Adrenal gland (tissue), 12 donors: ENCODE data around the gene SP140. TPM values are rescaled to one million over a fixed set of nuclear protein-coding genes. Genes with fewer than 3 reads are reported as not detected.

ENCODE experiments used
- DNase-seq, 7 donors: peaks; one replicate each; pipeline ENCODE4 v3.0.0-alpha.2; 2019 to 2020
- H3K27ac ChIP-seq, 5 donors: fragments of 200-600 bp; sonication (generic) in 4 of 5; 1 replicate in 3 of 5; 2 replicates in 2 of 5; pipeline versions ENCODE4 v1.5.1 to v1.8.0; 2016 to 2020; ENCODE audit warnings: mild to moderate bottlenecking in 1 of 5
- H3K27me3 ChIP-seq: fragments of 200-600 bp; 2 replicates; pipeline ENCODE4 v1.8.0; 2021
- H3K36me3 ChIP-seq, 2 donors: fragments of 200-600 bp; replicated peaks in 1 of 2; 1 replicate in 1 of 2; 2 replicates in 1 of 2; pipeline versions ENCODE4 v1.5.1 to v1.8.0; 2018 to 2022
- H3K4me1 ChIP-seq, 2 donors: fragments of 200-600 bp; replicated peaks in 1 of 2; 1 replicate in 1 of 2; 2 replicates in 1 of 2; pipeline versions ENCODE4 v1.5.1 to v1.8.0; 2018 to 2021
- H3K4me3 ChIP-seq, 4 donors: fragments of 200-600 bp; sonication (generic) in 3 of 4; one replicate each; pipeline ENCODE4 v1.5.1; 2016 to 2018
- H3K9me3 ChIP-seq, 3 donors: fragments of 200-600 bp; sonication (generic) in 1 of 3; replicated peaks in 1 of 3; 1 replicate in 2 of 3; 2 replicates in 1 of 3; pipeline versions ENCODE4 v1.5.1 to v1.8.0; 2016 to 2021
- POLR2A ChIP-seq, 2 donors: fragments of 450-650 bp; IDR thresholded peaks; one replicate each; pipeline ENCODE4 v1.6.1; 2017; ENCODE audit warnings: antibody characterized with exemption in 2 of 2, mild to moderate bottlenecking in 2 of 2, moderate library complexity in 1 of 2
- WGBS, 4 donors: extraction: QIAGEN DNeasy Blood & Tissue Kit in 2 of 4; methylation state at CpG; one replicate each; pipeline versions ENCODE4 v1.1.5 to v1.1.7; 2013 to 2017; 5-methylcytosine and 5-hydroxymethylcytosine counted together
- intact Hi-C, 2 donors: fragments of 100-400 bp; cut with DNase I; formaldehyde crosslinking; loops; one replicate each; pipeline versions ENCODE4 v1.14.1 to v1.15.0; 2022 to 2023
- polyA plus RNA-seq, 3 donors: library from polyadenylated mRNA; stranded (reverse); fragments of 200-250 nt in 2 of 3; fragments of 350-450 nt in 1 of 3; fragmentation: Illumina TruSeq in 1 of 3; extraction: RNeasy Lipid Tissue Mini Kit (QIAGEN cat#74804) in 1 of 3; gene quantifications; one replicate each; pipeline ENCODE4 v1.2.3, GENCODE V29; 2013 to 2014
- total RNA-seq, 9 donors: library from RNA; depleted of rRNA in 4 of 9; stranded (reverse); fragments of >200 nt in 4 of 9; fragments of 120-200 nt in 1 of 9; fragmentation: NEBNext Ultra II Directional in 1 of 9; extraction: Animal tissue kit (Norgen Biotek cat#: 25700) in 1 of 9; gene quantifications; one replicate each; pipeline versions ENCODE4 v1.1.0 to v1.2.4, GENCODE V29; 2013 to 2023
- TF ChIP-seq, protein P1 (sequence below), 6 experiments: fragments of 450-650 bp in 4 of 6; fragments of 200-600 bp in 2 of 6; sonication (generic) in 1 of 6; IDR thresholded peaks; 1 replicate in 5 of 6; 2 replicates in 1 of 6; pipeline versions ENCODE4 v1.5.1 to v1.8.0; 2016 to 2021; ENCODE audit warnings: antibody characterized with exemption in 6 of 6, mild to moderate bottlenecking in 2 of 6, moderate library complexity in 1 of 6
- donor health status: healthy with polysubstance abuse.
- donor health status: Bipolar disorder and iron deficiency.
- donor health status: DM: yes; HTN: yes; CAD: no.
- donor health status: DM: no; HTN: no; CAD: no.
- donor health status: DM: no; HTN: no; CAD: no.
- donor health status: DM: yes; HTN: yes; CAD: no.

Gene SP140
- total and polyA plus RNA-seq, 12 donors: 0.06 to 2.8 (median 1.7) TPM

- H3K4me1 ChIP-seq: peaks cover 6 to 21% of the 10 kb centered on the region in 2 donors
- no peak overlapping the region for H3K4me3 ChIP-seq
- 89 to 100% (median 91%) methylated on average over 1 of the region's 1 CpG for WGBS, 4 donors
- TF ChIP-seq, protein P1, sequence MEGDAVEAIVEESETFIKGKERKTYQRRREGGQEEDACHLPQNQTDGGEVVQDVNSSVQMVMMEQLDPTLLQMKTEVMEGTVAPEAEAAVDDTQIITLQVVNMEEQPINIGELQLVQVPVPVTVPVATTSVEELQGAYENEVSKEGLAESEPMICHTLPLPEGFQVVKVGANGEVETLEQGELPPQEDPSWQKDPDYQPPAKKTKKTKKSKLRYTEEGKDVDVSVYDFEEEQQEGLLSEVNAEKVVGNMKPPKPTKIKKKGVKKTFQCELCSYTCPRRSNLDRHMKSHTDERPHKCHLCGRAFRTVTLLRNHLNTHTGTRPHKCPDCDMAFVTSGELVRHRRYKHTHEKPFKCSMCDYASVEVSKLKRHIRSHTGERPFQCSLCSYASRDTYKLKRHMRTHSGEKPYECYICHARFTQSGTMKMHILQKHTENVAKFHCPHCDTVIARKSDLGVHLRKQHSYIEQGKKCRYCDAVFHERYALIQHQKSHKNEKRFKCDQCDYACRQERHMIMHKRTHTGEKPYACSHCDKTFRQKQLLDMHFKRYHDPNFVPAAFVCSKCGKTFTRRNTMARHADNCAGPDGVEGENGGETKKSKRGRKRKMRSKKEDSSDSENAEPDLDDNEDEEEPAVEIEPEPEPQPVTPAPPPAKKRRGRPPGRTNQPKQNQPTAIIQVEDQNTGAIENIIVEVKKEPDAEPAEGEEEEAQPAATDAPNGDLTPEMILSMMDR (IDR thresholded peaks at IDR 0.05): no peak
- TF ChIP-seq POLR2A (IDR thresholded peaks at IDR 0.05): no peak
- no peak overlapping the region for H3K27ac ChIP-seq
- H3K27me3 ChIP-seq: no peaks in the 10 kb centered on the region
- peaks cover 0 to 51% of the 10 kb centered on the region in 2 donors for H3K36me3 ChIP-seq
- intact Hi-C loops: no loop called here
- H3K9me3 ChIP-seq: no peaks in the 10 kb centered on the region
- no peak for DNase-seq
These were observed 9.0 kb upstream of the SP140 start for GRCh38 chr2:230216489-230216888.

DNA sequence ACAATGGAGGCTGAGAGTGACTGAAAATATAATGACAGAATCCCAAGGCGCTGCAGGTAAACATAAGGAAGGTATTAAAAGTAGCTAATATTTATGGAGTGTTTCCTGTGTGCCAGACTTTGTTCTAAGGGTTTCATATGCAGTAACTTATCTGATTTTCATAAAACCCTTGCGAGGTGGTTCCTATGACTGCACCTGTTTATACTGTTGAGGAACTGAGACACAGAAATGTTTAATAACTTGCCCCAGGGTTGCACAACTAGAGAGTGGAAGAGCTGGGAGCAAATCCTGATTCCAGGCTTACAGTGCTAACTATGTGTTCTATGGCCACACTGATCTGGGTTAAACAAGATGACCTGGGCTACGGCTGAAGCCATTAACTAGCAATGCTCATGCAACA, 8.1 kb upstream of the SP140 start:
- Histone ChIP-seq H3K4me3 (no peak overlapping the region), H3K36me3 (peaks cover 0 to 42% of the 10 kb centered on the region in 2 donors), H3K27ac (no peak overlapping the region), H3K9me3 (no peaks in the 10 kb centered on the region), H3K4me1 (peaks cover 6 to 21% of the 10 kb centered on the region in 2 donors), H3K27me3 (no peaks in the 10 kb centered on the region)
- no peak for TF ChIP-seq POLR2A (IDR thresholded peaks at IDR 0.05)
- TF ChIP-seq, protein P1 (IDR thresholded peaks at IDR 0.05): no peak
- WGBS, 4 donors: 85 to 93% (median 91%) methylated on average over 3 of the region's 3 CpGs
- intact Hi-C loops: no loop called here
- DNase-seq: no peak

DNA sequence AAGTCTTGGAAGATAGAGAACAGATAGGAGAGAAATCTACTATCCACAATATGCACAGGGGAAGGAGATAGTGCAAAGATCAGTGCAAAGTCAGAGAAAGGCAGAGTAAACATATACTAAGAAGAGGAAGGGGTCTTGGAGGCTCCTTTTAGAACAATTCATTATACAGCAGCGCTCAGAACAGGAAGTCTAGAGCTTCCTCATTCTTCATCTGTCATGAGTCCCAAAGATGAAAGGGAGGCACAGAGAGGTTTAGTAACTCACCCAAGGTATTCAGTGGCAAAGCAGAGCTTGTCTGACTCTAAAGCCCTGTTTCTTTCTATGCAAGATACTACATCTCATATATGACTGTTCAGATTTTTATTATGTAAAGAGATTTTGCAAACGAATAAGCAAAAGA, 7.1 kb upstream of the SP140 start:
- no peak for DNase-seq
- TF ChIP-seq, protein P1 (IDR thresholded peaks at IDR 0.05): no peak
- TF ChIP-seq POLR2A (IDR thresholded peaks at IDR 0.05): no peak
- Histone ChIP-seq H3K4me3 (peak overlapping the region in 1 of 4 donors; percentile 93), H3K4me1 (peaks cover 6 to 21% of the 10 kb centered on the region in 2 donors), H3K27me3 (no peaks in the 10 kb centered on the region), H3K27ac (no peak overlapping the region), H3K9me3 (no peaks in the 10 kb centered on the region), H3K36me3 (peaks cover 0 to 33% of the 10 kb centered on the region in 2 donors)
- WGBS, 4 donors: 41 to 57% (median 48%) methylated on average over 2 of the region's 2 CpGs
- intact Hi-C loops: no loop called here

GRCh38 chr2:230219419-230220331, 5.9 kb upstream of the SP140 start, which contains the start of gene SP110:
Gene SP110 (minus strand): TSS chr2:230219984. CDS start chr2:230216927, 3,057 bp downstream.
- Histone ChIP-seq H3K4me3 (peak within 1 kb of the TSS; percentile 10 to 93 (median 64)), H3K9me3 (no peaks in the 10 kb centered on the region), H3K36me3 (peaks cover 0 to 21% of the 10 kb centered on the region in 2 donors), H3K27me3 (no peaks in the 10 kb centered on the region), H3K4me1 (peaks cover 6 to 21% of the 10 kb centered on the region in 2 donors), H3K27ac (peak within 1 kb of the TSS; percentile 57 to 88 (median 60))
- intact Hi-C loops: loop anchor here in 1 of 2 donors (10.0 kb wide), 1 partner anchor 245 kb away; no protein-coding TSS in a partner anchor
- WGBS, 4 donors: 0 to 2% (median 1%) methylated on average over 19 of the region's 19 CpGs
- TF ChIP-seq, protein P1 (IDR thresholded peaks at IDR 0.05): peak in 1 of 6 experiments; percentile 6
- TF ChIP-seq POLR2A (IDR thresholded peaks at IDR 0.05): peak in 1 of 2 donors; percentile 39
- peak; percentile 81 to 90 (median 84) for DNase-seq
